Thymus (tissue), 11 donors: Measurements from ENCODE around the gene C8B. TPM values are rescaled to one million over a fixed set of nuclear protein-coding genes. Genes with fewer than 3 reads are reported as not detected.

Source experiments
- DNase-seq, 9 donors: peaks; one replicate each; pipeline ENCODE4 v3.0.0-alpha.2; 2013; ENCODE audit warnings: low spot score in 9 of 9, low read depth in 6 of 9, missing footprints in 1 of 9
- H3K27ac ChIP-seq, 2 donors: one replicate each; pipeline ENCODE4 v1.5.1; 2013; ENCODE audit warnings: control low read depth in 1 of 2, low read depth in 1 of 2, low read length in 1 of 2, mild to moderate bottlenecking in 1 of 2, moderate library complexity in 1 of 2
- H3K27me3 ChIP-seq, 2 donors: one replicate each; pipeline ENCODE4 v1.5.1; 2013; ENCODE audit warnings: low read length in 1 of 2; ENCODE audit not compliant: control insufficient read depth in 2 of 2, insufficient read depth in 1 of 2
- H3K36me3 ChIP-seq, 2 donors: one replicate each; pipeline ENCODE4 v1.5.1; 2013; ENCODE audit warnings: low read length in 1 of 2, mild to moderate bottlenecking in 1 of 2, moderate library complexity in 1 of 2; ENCODE audit not compliant: control insufficient read depth in 2 of 2, insufficient read depth in 2 of 2
- H3K4me1 ChIP-seq, 2 donors: one replicate each; pipeline ENCODE4 v1.5.1; 2013; ENCODE audit warnings: low read length in 2 of 2; ENCODE audit not compliant: control insufficient read depth in 2 of 2, insufficient read depth in 2 of 2
- H3K4me3 ChIP-seq, 2 donors: one replicate each; pipeline ENCODE4 v1.5.1; 2013; ENCODE audit warnings: low read length in 2 of 2, control low read depth in 1 of 2, mild to moderate bottlenecking in 1 of 2
- H3K9me3 ChIP-seq, 2 donors: one replicate each; pipeline ENCODE4 v1.5.1; 2013; ENCODE audit warnings: low read length in 1 of 2, mild to moderate bottlenecking in 1 of 2; ENCODE audit not compliant: control insufficient read depth in 2 of 2, insufficient read depth in 1 of 2
- WGBS: extraction: QIAGEN DNeasy Blood & Tissue Kit; methylation state at CpG from one replicate; pipeline ENCODE4 v1.1.7; 2013; 5-methylcytosine and 5-hydroxymethylcytosine counted together
- polyA plus RNA-seq: library from polyadenylated mRNA; stranded (reverse); fragments of 200-250 nt; gene quantifications from one replicate; pipeline ENCODE4 v1.2.3, GENCODE V29; 2013
- total RNA-seq: library from RNA; stranded (reverse); fragments of 120-200 nt; gene quantifications from one replicate; pipeline ENCODE4 v1.2.4, GENCODE V29; 2013
- donor health status: healthy.

C8B gene
- total and polyA plus RNA-seq, 2 donors: 0.05 TPM; not detected in 1

- H3K4me1 ChIP-seq: no peaks in the 10 kb centered on the region
- H3K9me3 ChIP-seq: no peaks in the 10 kb centered on the region
- 41% methylated on average over 1 of the region's 1 CpG for WGBS
- no peak for DNase-seq
- no peak overlapping the region for H3K27ac ChIP-seq
- no peak overlapping the region for H3K4me3 ChIP-seq
- H3K27me3 ChIP-seq: no peaks in the 10 kb centered on the region
- H3K36me3 ChIP-seq: no peaks in the 10 kb centered on the region
Measured at GRCh38 chr1:56948403-56949023, 17.3 kb downstream of the C8B start.

- H3K36me3 ChIP-seq: no peaks in the 10 kb centered on the region
- H3K27me3 ChIP-seq: no peaks in the 10 kb centered on the region
- no peaks in the 10 kb centered on the region for H3K9me3 ChIP-seq
- no peaks in the 10 kb centered on the region for H3K4me1 ChIP-seq
- H3K27ac ChIP-seq: no peak overlapping the region
- no peak overlapping the region for H3K4me3 ChIP-seq
- WGBS: 0% methylated on average over 1 of the region's 1 CpG
- DNase-seq: no peak
Measured at GRCh38 chr1:56940039-56940438, 25.8 kb downstream of the C8B start.

- no peaks in the 10 kb centered on the region for H3K36me3 ChIP-seq
- no peak overlapping the region for H3K4me3 ChIP-seq
- no peaks in the 10 kb centered on the region for H3K27me3 ChIP-seq
- no peaks in the 10 kb centered on the region for H3K9me3 ChIP-seq
- H3K4me1 ChIP-seq: no peaks in the 10 kb centered on the region
- DNase-seq: no peak
- WGBS: 88% methylated on average over 2 of the region's 2 CpGs
- H3K27ac ChIP-seq: no peak overlapping the region
Measured at GRCh38 chr1:56939209-56939608, 26.6 kb downstream of the C8B start.

GRCh38 chr1:56938646-56939045, 27.2 kb downstream of the C8B start:
- no peaks in the 10 kb centered on the region for H3K9me3 ChIP-seq
- no peaks in the 10 kb centered on the region for H3K4me1 ChIP-seq
- no peak overlapping the region for H3K27ac ChIP-seq
- no peak overlapping the region for H3K4me3 ChIP-seq
- no peaks in the 10 kb centered on the region for H3K36me3 ChIP-seq
- DNase-seq: no peak
- no peaks in the 10 kb centered on the region for H3K27me3 ChIP-seq
- WGBS: 94% methylated on average over 2 of the region's 2 CpGs

GRCh38 chr1:56934430-56935060, 31.3 kb downstream of the C8B start:
- H3K4me3 ChIP-seq: no peak overlapping the region
- H3K27me3 ChIP-seq: no peaks in the 10 kb centered on the region
- DNase-seq: no peak
- no peaks in the 10 kb centered on the region for H3K4me1 ChIP-seq
- no peak overlapping the region for H3K27ac ChIP-seq
- no peaks in the 10 kb centered on the region for H3K9me3 ChIP-seq
- no peaks in the 10 kb centered on the region for H3K36me3 ChIP-seq
- 16% methylated on average over 1 of the region's 1 CpG for WGBS

GRCh38 chr1:56933606-56934005, 32.2 kb downstream of the C8B start:
- Histone ChIP-seq H3K27ac (no peak overlapping the region), H3K4me1 (no peaks in the 10 kb centered on the region), H3K27me3 (no peaks in the 10 kb centered on the region), H3K9me3 (no peaks in the 10 kb centered on the region), H3K36me3 (no peaks in the 10 kb centered on the region), H3K4me3 (no peak overlapping the region)
- WGBS: 92% methylated on average over 2 of the region's 2 CpGs
- DNase-seq: no peak

GRCh38 chr1:56933161-56933560, 32.7 kb downstream of the C8B start:
- 83% methylated on average over 2 of the region's 2 CpGs for WGBS
- H3K36me3 ChIP-seq: no peaks in the 10 kb centered on the region
- H3K4me3 ChIP-seq: no peak overlapping the region
- no peaks in the 10 kb centered on the region for H3K9me3 ChIP-seq
- DNase-seq: no peak
- no peaks in the 10 kb centered on the region for H3K27me3 ChIP-seq
- H3K4me1 ChIP-seq: no peaks in the 10 kb centered on the region
- H3K27ac ChIP-seq: no peak overlapping the region

GRCh38 chr1:56931686-56932085, 34.1 kb downstream of the C8B start:
- no peaks in the 10 kb centered on the region for H3K27me3 ChIP-seq
- no peak overlapping the region for H3K27ac ChIP-seq
- 81% methylated on average over 3 of the region's 3 CpGs for WGBS
- DNase-seq: no peak
- H3K4me1 ChIP-seq: no peaks in the 10 kb centered on the region
- no peaks in the 10 kb centered on the region for H3K36me3 ChIP-seq
- no peaks in the 10 kb centered on the region for H3K9me3 ChIP-seq
- no peak overlapping the region for H3K4me3 ChIP-seq

- no peaks in the 10 kb centered on the region for H3K36me3 ChIP-seq
- no peak overlapping the region for H3K4me3 ChIP-seq
- H3K9me3 ChIP-seq: no peaks in the 10 kb centered on the region
- no peaks in the 10 kb centered on the region for H3K4me1 ChIP-seq
- no peaks in the 10 kb centered on the region for H3K27me3 ChIP-seq
- WGBS: 89% methylated on average over 3 of the region's 3 CpGs
- H3K27ac ChIP-seq: no peak overlapping the region
- no peak for DNase-seq
Measured at GRCh38 chr1:56931211-56931610, 34.6 kb downstream of the C8B start.
